Large intestine (tissue), 3 donors: ENCODE data around the gene SCTR. TPM values are rescaled to one million over a fixed set of nuclear protein-coding genes. Genes with fewer than 3 reads are reported as not detected.

ENCODE experiments used
- DNase-seq, 2 donors: peaks; one replicate each; pipeline versions ENCODE4 v3.0.0 to v3.0.0-alpha.2; 2013
- H3K27ac ChIP-seq: one replicate; pipeline ENCODE4 v1.5.1; 2013; ENCODE audit warnings: low read length
- H3K27me3 ChIP-seq: 2 replicates; pipeline ENCODE4 v1.6.1; 2013; ENCODE audit warnings: low read length; ENCODE audit not compliant: control insufficient read depth, insufficient read depth
- H3K36me3 ChIP-seq: 2 replicates; pipeline ENCODE4 v1.6.1; 2013; ENCODE audit warnings: low read length; ENCODE audit not compliant: control insufficient read depth, insufficient read depth
- H3K4me1 ChIP-seq: one replicate; pipeline ENCODE4 v1.6.1; 2013; ENCODE audit warnings: low read length; ENCODE audit not compliant: control insufficient read depth, insufficient read depth
- H3K4me3 ChIP-seq: one replicate; pipeline ENCODE4 v1.5.1; 2013; ENCODE audit warnings: low read length
- H3K9me3 ChIP-seq: one replicate; pipeline ENCODE4 v1.6.1; 2013; ENCODE audit warnings: mild to moderate bottlenecking, low read depth, low read length, moderate library complexity; ENCODE audit not compliant: control insufficient read depth
- WGBS: methylation state at CpG from one replicate; pipeline ENCODE4 v1.1.5; 2013; ENCODE audit warnings: low lambda C conversion rate; ENCODE audit not compliant: insufficient coverage; 5-methylcytosine and 5-hydroxymethylcytosine counted together
- polyA plus RNA-seq: library from polyadenylated mRNA; unstranded; fragments of 120-200 nt; gene quantifications from one replicate; pipeline ENCODE4 v1.2.1, GENCODE V29; 2013

Gene SCTR
- polyA plus RNA-seq, 1 donor: 62.9 TPM

- no CpG with 5 or more reads among the region's 6 CpGs for WGBS
- no peak overlapping the region for H3K4me3 ChIP-seq
- H3K4me1 ChIP-seq: peaks cover 70% of the 10 kb centered on the region
- no peaks in the 10 kb centered on the region for H3K27me3 ChIP-seq
- peaks cover 31% of the 10 kb centered on the region for H3K36me3 ChIP-seq
- peak overlapping the region; percentile 53 for H3K27ac ChIP-seq
- peak in 1 of 2 donors; percentile 76 for DNase-seq
- no peaks in the 10 kb centered on the region for H3K9me3 ChIP-seq
Measured at GRCh38 chr2:119438128-119438656, 86.1 kb downstream of the SCTR start.

DNA sequence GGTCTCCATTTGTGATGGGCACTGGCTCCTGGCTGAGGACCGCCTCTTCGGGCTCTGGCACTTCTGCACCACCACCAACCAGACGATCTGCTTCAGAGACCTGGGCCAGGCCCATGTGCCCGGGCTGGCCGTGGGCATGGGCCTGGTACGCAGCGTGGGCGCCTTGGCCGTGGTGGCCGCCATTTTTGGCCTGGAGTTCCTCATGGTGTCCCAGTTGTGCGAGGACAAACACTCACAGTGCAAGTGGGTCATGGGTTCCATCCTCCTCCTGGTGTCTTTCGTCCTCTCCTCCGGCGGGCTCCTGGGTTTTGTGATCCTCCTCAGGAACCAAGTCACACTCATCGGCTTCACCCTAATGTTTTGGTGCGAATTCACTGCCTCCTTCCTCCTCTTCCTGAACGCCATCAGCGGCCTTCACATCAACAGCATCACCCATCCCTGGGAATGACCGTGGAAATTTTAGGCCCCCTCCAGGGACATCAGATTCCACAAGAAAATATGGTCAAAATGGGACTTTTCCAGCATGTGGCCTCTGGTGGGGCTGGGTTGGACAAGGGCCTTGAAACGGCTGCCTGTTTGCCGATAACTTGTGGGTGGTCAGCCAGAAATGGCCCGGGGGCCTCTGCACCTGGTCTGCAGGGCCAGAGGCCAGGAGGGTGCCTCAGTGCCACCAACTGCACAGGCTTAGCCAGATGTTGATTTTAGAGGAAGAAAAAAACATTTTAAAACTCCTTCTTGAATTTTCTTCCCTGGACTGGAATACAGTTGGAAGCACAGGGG is 87.1 kb downstream of the SCTR start:
- Histone ChIP-seq H3K27ac (peak overlapping the region; percentile 53), H3K27me3 (no peaks in the 10 kb centered on the region), H3K36me3 (peaks cover 31% of the 10 kb centered on the region), H3K4me3 (no peak overlapping the region), H3K9me3 (no peaks in the 10 kb centered on the region), H3K4me1 (peaks cover 77% of the 10 kb centered on the region)
- DNase-seq: no peak
- no CpG with 5 or more reads among the region's 22 CpGs for WGBS

DNA sequence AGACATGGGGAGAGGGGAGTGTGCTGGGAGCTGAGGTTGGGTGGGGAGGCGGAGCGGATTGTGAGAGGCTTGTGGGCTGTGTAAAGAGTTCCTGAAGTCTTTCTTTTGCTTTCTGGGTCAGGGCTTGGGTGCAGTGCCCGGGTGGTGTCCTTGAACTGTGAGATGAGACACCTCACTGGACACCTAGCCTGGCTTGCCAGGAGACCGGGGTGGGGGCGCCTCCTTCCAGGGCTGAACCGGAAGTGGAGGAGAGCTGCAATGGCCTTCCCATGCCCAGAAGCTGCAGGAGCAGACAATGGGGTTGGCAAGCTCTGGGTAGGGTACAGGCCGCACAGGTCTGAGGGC is 88.4 kb downstream of the SCTR start:
- H3K27ac ChIP-seq: peak overlapping the region; percentile 87
- WGBS: no CpG with 5 or more reads among the region's 7 CpGs
- H3K9me3 ChIP-seq: no peaks in the 10 kb centered on the region
- peak in 1 of 2 donors; percentile 20 for DNase-seq
- H3K4me1 ChIP-seq: peaks cover 77% of the 10 kb centered on the region
- H3K27me3 ChIP-seq: no peaks in the 10 kb centered on the region
- no peak overlapping the region for H3K4me3 ChIP-seq
- peaks cover 31% of the 10 kb centered on the region for H3K36me3 ChIP-seq

DNA sequence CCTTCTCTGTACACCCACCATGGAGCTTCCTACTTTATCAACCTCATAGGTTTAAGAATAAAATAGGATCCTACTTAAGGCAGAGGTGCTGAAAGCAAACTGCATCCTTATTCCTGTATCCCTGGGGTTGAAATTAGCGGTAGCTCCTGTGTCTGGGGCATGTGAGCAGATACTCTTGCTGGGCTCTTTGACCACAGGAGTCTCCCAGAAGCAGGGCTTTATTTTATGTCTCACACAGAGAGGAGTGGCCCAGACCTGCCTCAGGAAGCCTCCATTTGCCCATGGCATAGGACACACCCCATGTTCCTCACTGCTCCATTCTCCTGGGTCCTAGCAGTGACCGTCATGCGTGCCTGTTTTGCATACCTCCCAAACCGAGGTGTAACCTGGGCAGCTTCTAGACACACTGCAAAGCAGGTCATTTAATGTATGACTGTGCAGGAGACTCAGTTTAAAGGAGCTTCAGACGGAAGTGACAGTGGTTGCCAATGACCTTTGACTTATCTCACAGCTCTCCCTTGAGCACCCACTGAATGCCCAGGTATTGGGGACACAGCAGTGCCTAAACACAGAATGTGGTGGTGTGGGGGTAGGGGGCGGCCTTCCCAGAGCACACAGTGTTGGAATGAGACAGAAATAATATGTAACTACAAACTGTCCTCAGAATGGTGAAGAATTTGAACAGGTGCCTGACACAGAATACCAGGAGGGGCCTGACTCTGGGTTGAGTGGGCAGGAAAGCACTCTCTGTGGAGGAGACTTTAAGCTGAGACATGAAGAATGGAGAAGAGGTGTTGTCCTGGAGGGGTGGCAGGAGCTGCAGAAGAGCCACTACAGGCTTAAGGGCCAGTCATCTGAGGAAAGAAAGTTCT is 89.0 kb downstream of the SCTR start:
- Histone ChIP-seq H3K4me3 (peak overlapping the region; percentile 67), H3K27ac (peak overlapping the region; percentile 87), H3K27me3 (no peaks in the 10 kb centered on the region), H3K9me3 (no peaks in the 10 kb centered on the region), H3K4me1 (peaks cover 75% of the 10 kb centered on the region), H3K36me3 (peaks cover 31% of the 10 kb centered on the region)
- peak in 1 of 2 donors; percentile 69 for DNase-seq
- WGBS: no CpG with 5 or more reads among the region's 6 CpGs

DNA sequence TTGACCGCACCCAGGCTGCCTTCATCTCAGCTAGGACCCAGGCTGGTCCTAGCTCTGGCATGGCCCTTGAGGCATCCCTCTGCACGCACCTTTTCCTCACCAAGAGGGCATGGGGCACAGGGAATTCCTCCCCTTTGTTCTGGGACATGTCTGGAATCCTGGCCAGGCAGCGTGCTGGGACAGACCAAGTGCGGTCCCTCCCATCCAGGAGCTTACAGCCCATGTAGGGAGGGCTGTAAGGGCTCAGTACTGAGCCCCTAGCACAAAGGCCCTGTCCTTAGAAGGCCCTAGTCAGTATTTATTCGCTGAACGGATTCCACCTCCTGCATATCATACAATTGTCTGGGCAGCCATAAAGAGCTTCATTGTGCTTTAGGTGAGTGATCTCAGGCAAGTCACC is 89.6 kb downstream of the SCTR start:
- Histone ChIP-seq H3K4me3 (peak overlapping the region; percentile 67), H3K36me3 (peaks cover 25% of the 10 kb centered on the region), H3K27me3 (no peaks in the 10 kb centered on the region), H3K9me3 (no peaks in the 10 kb centered on the region), H3K4me1 (peaks cover 75% of the 10 kb centered on the region), H3K27ac (peak overlapping the region; percentile 87)
- WGBS: no CpG with 5 or more reads among the region's 6 CpGs
- no peak for DNase-seq

DNA sequence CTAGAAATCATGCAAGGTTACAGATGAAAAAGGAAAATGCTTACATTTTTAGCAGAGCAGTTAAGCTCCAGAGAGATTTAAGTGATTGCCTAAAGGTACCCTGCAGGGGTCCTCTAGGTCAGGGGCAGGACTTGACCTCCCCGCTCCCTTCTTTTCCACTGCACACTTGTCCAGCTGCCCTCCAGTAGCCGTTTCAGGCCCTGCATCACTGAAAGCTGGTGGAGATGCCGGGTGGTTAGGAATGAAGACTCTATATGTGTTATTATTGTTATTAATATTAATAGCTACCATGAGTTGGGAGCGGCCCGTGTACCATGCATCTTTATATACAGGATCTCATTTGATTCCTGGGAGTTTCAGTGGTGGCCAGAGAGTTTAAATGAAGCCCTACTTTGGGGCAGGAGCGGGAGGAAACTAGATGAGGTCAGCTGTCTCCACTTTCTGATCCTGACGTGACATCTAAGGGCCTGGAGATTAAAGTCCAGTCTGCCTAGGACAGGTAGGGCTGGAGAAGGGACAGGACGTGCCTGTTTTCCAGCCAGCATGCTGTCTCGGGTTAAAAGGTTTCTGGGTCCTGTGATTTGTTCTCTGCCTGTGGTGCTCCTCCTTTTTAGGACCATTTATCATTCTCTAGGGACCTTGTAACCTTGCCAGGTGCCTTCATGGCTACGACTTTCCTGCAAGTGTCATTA is 90.5 kb downstream of the SCTR start:
- WGBS: 20% methylated on average over 1 of the region's 10 CpGs
- H3K36me3 ChIP-seq: peaks cover 21% of the 10 kb centered on the region
- no peaks in the 10 kb centered on the region for H3K9me3 ChIP-seq
- peak overlapping the region; percentile 87 for H3K27ac ChIP-seq
- peak; percentile 78 to 89 for DNase-seq
- peaks cover 75% of the 10 kb centered on the region for H3K4me1 ChIP-seq
- H3K27me3 ChIP-seq: no peaks in the 10 kb centered on the region
- H3K4me3 ChIP-seq: peak overlapping the region; percentile 67

DNA sequence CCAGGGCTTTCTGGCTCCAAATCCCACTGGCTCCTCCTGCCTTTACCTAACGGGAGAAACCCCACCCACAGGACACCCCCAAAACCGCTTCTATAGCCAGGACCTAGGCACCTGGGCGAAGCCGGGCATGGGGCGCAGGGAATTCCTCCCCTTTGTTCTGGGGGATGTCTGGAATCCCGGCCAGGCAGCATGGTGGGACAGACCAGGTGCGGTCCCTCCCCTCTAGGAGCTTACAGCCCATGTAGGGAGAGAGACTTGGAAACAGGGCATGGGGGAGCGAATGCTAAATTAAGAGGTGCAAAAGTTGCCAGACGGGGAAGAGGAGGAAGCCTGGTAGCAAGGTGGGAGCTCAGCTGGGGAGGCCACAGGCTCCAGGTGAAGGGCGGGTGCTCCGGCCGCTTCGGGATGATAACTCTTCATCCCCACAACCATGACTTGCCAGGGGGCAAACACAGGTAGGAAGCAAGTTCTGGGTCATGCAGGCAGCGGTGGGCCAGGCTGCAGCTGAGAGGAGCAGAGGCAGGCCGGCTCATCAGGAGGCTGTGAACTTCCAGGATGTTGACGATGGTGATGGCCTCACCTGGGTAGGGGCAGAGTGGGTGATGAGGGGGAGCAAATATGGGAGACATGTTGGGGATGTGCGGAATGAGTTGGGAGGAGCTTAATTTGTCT is 91.3 kb downstream of the SCTR start:
- H3K27me3 ChIP-seq: no peaks in the 10 kb centered on the region
- DNase-seq: peak in 1 of 2 donors; percentile 39
- H3K36me3 ChIP-seq: peaks cover 21% of the 10 kb centered on the region
- H3K27ac ChIP-seq: peak overlapping the region; percentile 87
- no CpG with 5 or more reads among the region's 17 CpGs for WGBS
- peaks cover 75% of the 10 kb centered on the region for H3K4me1 ChIP-seq
- no peaks in the 10 kb centered on the region for H3K9me3 ChIP-seq
- H3K4me3 ChIP-seq: peak overlapping the region; percentile 67

DNA sequence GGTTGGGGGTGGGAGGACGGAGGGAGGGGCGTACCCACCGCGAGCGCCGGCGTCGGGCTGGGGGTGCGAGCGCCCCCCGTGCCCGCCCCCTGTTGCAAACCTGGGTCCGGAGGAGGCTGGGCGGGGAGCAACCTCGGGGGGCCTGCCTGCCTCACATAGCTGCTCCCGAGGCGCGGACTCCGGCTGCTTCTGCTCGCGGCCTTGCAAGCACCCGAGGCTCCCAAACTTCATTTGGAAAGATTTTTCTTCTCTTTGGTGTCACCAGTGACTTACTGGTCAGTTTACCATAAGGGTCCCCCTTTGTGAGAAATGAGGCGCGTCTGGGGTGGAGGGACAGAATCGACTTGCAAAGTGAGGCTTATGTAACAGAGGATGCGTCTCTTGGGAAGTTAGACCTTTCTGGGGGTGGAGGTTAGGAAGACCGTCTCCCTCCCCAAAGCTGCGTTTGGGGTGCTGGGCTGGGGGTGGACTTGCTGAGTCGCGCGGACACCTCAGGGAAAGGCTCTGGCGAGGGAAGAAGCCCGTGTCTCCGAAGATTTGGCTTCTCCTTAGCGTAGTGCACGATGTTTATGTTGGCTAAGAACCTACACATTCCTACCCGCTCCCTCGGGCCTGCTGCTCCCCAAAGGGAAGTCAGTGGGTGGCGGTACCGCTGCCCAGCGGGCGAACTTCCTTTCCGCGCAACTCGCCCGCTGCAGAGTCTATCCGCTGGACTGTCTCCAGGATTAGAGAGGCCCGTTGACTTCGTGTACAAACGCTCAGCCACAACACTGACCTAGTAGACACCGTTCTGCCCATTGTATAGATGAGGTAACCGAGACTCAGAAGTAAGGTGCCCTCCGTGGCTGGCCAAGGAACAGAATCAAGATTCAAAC is 92.1 kb downstream of the SCTR start:
- peak in 1 of 2 donors; percentile 67 for DNase-seq
- Histone ChIP-seq H3K9me3 (no peaks in the 10 kb centered on the region), H3K4me1 (peaks cover 75% of the 10 kb centered on the region), H3K4me3 (peak overlapping the region; percentile 67), H3K27ac (peak overlapping the region; percentile 87), H3K36me3 (peaks cover 18% of the 10 kb centered on the region), H3K27me3 (no peaks in the 10 kb centered on the region)
- WGBS: no CpG with 5 or more reads among the region's 53 CpGs
